Lower leg skin (tissue), 4 donors: ENCODE results near the gene SP6. TPM values are rescaled to one million over a fixed set of nuclear protein-coding genes. Genes with fewer than 3 reads are reported as not detected.

Experiments
- DNase-seq, 2 donors: peaks; one replicate each; pipeline ENCODE4 v3.0.0-alpha.2; 2019; ENCODE audit warnings: low spot score in 2 of 2
- H3K4me3 ChIP-seq: fragments of 200-600 bp; sonication (generic); 2 replicates; pipeline ENCODE4 v1.5.1; 2017; ENCODE audit warnings: mild to moderate bottlenecking, low read depth; ENCODE audit not compliant: poor library complexity, severe bottlenecking
- CTCF ChIP-seq, 3 donors: fragments of 450-650 bp; IDR thresholded peaks; one replicate each; pipeline ENCODE4 v1.5.1; 2016; ENCODE audit warnings: antibody characterized with exemption in 3 of 3, mild to moderate bottlenecking in 3 of 3, moderate library complexity in 2 of 3
- POLR2A ChIP-seq, 2 donors: fragments of 450-650 bp; IDR thresholded peaks; one replicate each; pipeline ENCODE4 v1.6.1; 2016 to 2017; ENCODE audit warnings: antibody characterized with exemption in 2 of 2, mild to moderate bottlenecking in 1 of 2, moderate library complexity in 1 of 2
- WGBS, 2 donors: methylation state at CpG; one replicate each; pipeline ENCODE4 v1.1.5; 2018; 5-methylcytosine and 5-hydroxymethylcytosine counted together
- intact Hi-C: fragments of 100-400 bp; cut with DNase I; formaldehyde crosslinking; loops from one replicate; pipeline ENCODE4 v1.15.0; 2023; ENCODE audit warnings: low total_unique reads
- total RNA-seq, 4 donors: library from RNA; depleted of rRNA; stranded (reverse); fragments of >200 nt; gene quantifications; one replicate each; pipeline ENCODE4 v1.1.0, GENCODE V29; 2016

SP6 gene
- total RNA-seq, 4 donors from 2014 or later = 21.9 to 29.9 (median 24.7) TPM

- no peak for DNase-seq
- intact Hi-C loops = no loop called here
- WGBS, 2 donors = 42 to 63% methylated on average over 7 of the region's 7 CpGs
- H3K4me3 ChIP-seq = no peak overlapping the region
- TF ChIP-seq CTCF (IDR thresholded peaks at IDR 0.05) = no peak
- TF ChIP-seq POLR2A (IDR thresholded peaks at IDR 0.05) = no peak
Measured at GRCh38 chr17:47811709-47812108, 39.3 kb downstream of the SP6 start.

GRCh38 chr17:47810901-47811635, 39.9 kb downstream of the SP6 start:
- DNase-seq = peak in 1 of 2 donors; percentile 72
- no peak overlapping the region for H3K4me3 ChIP-seq
- TF ChIP-seq CTCF (IDR thresholded peaks at IDR 0.05) = no peak
- intact Hi-C loops = no loop called here
- 50 to 60% methylated on average over 9 of the region's 9 CpGs for WGBS, 2 donors

DNA sequence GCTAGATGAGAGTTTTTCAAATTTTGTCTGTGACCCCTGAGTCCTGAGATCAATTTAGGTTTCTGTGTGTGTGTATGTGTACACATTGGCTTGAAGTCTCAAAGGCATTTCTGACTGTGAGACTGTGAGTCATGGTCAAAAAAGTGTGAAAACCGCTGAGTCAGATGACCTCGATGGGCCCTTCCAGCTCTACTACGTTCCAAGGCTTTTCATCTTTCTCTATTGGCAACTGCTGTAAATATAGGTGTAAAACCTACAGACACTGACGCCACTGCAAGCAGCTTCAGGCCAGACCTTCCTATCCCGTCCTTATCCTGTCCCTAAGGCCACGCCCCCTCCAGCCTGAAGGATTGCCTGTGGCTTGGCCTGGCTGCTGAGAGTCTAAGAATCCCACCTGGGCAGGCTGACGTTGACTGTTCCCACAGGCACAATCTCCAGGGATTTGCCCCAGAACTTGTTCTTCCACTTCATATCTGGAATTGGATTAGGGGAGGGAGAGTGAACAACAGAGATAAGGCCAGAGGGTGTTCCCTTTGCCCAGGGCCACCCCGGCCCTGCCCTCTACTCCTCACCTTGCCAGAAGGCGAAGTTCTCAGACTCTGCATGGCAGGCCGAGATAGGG, 40.7 kb downstream of the SP6 start:
- peak in 1 of 2 donors; percentile 76 for DNase-seq
- TF ChIP-seq POLR2A (IDR thresholded peaks at IDR 0.05) (no peak), CTCF (IDR thresholded peaks at IDR 0.05) (no peak)
- intact Hi-C loops = no loop called here
- WGBS, 2 donors = 42 to 50% methylated on average over 10 of the region's 10 CpGs
- H3K4me3 ChIP-seq = no peak overlapping the region

DNA sequence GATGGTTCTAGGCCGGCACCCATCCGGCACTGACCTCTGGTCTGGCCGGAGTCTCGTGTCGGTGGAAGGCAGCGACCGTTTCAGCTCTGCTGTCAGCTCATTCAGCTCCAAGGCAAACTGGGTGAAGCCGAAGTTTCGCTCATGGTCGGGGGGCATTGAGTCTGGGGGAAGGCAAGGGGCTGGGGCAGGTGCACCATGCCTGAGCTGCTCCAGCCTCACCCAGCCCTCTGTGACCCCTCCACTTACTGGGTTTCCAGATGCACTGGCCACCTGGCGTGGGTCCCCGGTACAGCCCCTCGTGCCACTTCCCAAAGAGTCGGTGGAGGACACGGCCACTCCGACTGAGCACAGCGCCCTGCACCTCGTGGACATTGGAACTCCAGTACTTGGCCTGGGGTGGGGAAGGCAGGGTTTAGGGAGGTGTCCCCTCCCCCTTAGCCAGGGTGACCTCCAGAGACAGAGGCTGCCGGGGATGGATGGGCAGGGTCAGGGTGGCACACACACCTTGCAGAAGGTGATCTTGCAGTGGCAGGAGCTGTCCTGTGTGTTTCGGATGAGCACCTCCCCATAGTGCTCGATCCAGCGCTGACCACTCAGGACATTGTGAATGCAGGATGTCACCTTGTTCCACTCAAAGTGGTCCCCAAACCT, 42.0 kb downstream of the SP6 start:
- intact Hi-C loops = no loop called here
- 94 to 95% methylated on average over 18 to 22 of the region's 22 CpGs for WGBS, 2 donors
- no peak overlapping the region for H3K4me3 ChIP-seq
- DNase-seq = peak in 1 of 2 donors; percentile 81
- TF ChIP-seq CTCF (IDR thresholded peaks at IDR 0.05) (no peak), POLR2A (IDR thresholded peaks at IDR 0.05) (no peak)

- peak in 1 of 2 donors; percentile 74 for DNase-seq
- intact Hi-C loops = no loop called here
- TF ChIP-seq POLR2A (IDR thresholded peaks at IDR 0.05) (no peak), CTCF (IDR thresholded peaks at IDR 0.05) (no peak)
- H3K4me3 ChIP-seq = no peak overlapping the region
- WGBS, 2 donors = 94 to 96% methylated on average over 20 of the region's 20 CpGs
Measured at GRCh38 chr17:47808036-47808829, 42.7 kb downstream of the SP6 start.
